ENCODE measurements around the gene ZMIZ1.

The ZMIZ1 gene

DNA sequence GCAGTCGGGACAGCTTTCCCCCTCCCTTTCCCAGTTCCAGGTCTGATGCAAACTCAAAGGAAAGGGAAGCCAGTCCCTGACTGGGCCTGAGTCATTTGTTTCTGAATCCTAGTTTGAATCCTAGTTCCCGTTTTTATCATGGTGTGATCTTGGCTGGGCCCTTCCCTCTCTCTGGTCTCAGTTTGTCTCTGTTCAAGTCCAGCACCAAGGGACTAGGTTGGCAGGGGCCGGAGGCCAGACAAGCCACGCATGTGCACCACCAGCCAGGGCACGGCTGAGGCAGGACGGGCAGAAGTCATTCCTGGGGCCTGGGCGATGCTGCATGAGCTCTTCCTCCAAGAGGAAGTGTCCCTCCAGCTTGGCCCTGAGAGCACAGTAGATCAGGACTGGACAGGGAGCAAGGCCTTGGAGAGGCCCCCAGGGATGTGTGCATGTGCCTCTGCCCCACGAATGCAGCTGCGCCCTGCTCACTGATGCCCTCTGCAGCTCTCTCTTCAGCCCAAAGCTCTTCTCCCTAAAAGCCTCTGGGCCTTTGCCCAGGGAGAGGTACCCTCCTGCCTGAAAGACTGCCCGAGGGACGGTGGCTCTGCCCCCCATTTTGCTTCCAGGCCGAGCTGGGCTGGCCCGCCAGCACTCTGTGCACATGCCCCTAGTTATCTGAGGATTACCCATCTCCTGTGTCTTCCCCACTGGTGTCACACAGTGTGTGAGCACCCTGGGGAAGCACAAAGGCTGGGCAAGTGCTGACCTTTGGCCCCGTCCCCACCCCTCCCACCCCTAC, 86.7 kb downstream of the ZMIZ1 start:
- DNase-seq (no peak), ATAC-seq (no peak)

DNA sequence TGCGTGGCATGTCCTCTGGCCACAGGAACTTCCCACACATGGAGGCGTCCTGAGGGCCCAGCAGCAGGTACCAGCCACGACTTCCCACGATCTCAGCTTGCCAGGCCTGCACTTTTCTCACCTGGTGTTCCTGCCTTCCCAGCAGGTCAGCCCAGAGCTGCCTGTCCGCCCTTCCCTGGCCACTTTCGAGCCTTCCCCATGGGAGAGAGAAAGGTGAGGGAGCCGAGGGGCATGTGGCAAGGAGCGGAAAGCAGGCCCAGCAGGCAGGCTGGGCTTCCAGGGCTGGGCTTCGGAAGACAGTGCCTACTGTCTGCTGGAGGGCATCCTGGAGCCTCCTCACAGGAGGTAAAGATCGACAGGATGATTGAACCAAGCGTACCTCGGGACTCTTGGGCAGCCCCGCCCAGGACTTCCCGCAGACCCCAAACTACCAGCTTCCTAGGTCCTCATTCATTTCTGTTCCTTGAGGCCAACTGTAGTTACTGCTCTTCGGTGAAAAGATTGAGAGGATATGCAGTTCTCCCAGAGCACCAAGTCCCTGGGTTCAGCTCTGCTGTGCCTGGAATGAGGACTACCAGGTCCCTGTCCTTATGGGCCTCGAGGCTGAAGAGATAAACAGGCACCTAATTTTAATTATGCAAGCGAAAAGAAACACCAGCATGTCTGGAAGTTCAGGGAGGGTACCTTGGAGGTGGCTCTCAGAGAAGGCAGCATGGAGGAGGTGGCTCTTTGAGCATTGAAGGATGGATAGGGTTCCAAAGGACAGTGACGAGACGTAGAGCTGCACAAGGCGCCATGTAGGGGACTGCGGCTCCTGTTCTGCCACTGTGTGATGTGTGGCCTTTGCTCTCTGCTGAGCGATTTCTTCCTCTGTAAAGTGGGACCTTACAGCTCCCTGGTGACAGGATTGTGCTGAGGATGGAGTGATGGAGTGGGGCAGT, 87.8 kb downstream of the ZMIZ1 start:
- ATAC-seq (no peak), DNase-seq (no peak)

DNA sequence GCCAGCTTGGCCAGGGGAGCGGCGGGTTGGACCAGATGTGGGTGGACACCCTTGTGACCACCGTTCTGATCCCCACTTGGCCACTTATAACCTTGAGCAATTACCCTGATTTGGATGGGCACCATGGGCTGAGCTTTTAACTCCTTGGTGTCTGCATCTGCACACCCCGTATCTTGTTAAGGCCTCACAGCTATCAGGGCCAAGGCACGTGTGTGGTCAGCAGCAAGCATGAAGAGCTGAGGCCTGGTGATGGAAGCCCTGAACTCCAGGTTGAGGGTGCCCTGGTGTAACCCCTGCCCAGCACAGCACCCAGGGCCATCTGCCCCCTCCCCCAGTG, 89.2 kb downstream of the ZMIZ1 start:
- ATAC-seq (no peak), DNase-seq (no peak)

DNA sequence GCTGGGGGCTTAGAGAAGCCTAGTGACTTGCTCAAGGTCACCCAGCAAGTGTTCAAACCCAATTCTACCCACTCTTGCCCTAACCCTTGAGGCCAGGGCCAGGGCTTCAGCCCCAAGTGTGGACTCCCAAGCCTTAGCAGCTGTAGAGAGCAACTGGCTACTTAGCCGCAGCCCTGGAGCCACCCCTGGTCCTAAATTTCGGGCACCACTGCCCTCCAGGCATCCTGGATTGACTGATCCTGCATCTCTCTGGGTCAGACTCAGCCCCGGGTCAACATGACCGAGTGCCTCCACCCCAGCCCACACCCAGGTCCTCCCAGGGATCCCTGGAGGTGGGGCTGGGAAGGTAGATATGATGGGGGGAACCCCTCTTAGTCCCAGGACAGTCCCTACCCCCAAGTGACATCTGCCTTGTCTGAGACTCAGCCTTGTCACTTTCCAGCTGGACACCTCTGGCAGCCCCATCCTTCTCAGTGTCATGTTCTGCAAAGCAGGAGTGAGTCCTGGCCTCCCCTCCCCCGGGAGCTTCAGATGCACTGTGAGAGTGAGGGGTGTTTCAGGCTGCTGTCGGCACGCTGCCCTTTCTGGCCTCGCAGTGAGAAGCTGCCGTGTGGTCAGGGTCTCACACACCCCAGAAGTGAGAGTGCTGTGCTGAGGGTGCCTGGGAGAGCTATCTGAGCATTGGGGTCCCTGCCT, 89.8 kb downstream of the ZMIZ1 start:
- DNase-seq (no peak), ATAC-seq (no peak)

DNA sequence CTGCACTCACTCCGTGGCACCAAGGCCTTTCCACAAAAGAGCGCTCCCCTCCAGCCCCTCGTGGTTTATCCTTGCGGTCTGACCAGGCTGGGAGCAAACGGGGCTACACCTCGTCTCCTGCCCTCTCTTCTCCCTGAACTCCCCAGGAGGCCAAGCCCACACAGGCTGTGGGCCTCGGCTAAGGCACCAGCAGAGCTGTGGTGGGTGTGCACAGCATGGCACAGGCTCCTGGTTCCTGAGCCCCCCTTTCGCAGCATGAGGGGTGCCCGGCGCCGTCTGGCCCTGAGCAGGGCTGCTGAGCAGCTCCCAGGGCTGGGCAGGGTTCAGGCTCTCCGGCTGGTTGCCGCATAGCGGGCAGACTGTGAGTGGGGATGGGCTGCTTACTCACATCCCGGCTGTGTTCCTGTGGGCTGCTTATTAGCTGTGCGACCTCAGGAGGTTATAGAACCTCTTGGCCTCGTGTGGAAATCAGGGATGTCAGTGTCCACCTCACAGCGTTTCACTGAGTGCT, 90.4 kb downstream of the ZMIZ1 start:
- DNase-seq (no peak), ATAC-seq (no peak)

DNA sequence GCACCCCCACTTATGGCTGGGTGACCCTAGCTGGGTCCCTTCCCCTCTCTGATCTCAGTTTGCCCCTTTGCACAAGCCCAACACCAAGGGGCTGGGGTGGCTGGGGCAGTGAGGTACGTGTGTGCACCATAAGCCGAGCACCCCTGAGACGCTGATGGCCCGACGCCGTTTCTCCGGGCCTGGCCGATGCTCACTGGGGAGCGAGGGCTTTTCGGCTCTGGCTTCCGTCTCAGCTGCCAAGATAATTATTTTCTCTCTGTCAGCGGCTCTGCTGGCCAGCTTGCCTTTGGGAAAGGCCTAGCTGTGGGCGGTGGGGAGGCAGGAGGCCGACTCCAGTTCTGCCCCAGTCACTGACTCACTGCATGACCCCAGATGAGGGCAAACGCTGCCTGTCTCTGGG, 91.0 kb downstream of the ZMIZ1 start:
- no peak for ATAC-seq
- no peak for DNase-seq

DNA sequence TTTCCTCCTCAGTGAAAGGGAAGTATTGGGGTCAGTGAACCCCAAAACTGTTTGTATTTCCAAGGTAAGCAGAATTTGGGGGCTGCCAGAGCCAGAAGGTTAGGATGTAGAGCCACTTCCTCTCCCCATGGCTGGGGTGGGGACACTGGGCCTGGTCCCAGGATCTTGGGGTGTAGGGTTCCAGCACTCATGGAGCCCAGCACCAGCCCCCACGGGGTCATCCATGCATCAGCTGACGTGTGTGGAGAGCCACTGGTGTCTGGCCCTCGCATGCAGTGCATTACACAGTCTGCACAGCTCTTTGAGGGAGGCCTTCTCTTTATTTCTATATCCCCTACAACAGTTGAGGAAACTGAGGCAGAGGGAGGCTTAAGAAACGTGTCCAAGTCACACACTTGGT, 91.4 kb downstream of the ZMIZ1 start:
- DNase-seq (no peak), ATAC-seq (no peak)

DNA sequence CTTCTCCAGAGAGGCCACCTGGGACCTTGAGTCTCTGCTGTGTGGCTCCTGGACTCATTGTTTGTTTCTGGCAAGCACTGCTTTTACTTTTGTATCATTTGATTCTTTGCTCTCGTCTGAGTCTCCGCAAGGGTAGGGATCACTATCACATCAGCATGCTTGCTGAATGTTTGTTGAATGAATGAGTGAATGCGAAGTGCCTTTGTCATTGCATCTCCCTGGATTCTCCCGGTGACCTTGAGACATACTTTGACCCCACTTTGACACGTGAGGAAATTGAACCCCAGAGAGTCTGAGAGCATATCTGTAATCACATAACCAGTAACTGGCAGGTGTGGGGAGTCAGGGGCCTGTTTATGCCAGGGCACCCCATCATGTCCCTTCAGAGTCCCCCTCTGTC, 92.8 kb downstream of the ZMIZ1 start:
- no peak for ATAC-seq
- DNase-seq, result no peak

DNA sequence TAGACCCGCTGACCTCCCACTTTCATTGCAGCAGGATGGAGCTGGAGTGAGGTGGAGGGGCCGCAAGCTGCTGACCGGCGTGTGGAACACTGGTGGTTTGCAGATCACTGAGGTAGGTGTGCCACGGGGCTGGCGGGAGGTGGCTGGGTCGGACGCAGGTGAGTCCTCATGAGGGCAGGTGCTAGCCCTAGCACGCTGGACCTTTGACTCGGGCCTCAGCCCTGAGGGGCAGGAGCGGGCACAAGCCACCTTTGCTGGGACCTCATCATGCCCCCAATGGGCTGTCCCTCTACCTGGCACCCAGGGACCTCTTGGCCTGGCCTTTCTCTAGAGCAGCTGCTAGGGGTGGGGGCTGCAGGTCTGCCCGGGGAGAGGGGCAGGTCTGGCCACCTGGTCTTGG, 93.3 kb downstream of the ZMIZ1 start:
- ATAC-seq, result no peak
- no peak for DNase-seq

DNA sequence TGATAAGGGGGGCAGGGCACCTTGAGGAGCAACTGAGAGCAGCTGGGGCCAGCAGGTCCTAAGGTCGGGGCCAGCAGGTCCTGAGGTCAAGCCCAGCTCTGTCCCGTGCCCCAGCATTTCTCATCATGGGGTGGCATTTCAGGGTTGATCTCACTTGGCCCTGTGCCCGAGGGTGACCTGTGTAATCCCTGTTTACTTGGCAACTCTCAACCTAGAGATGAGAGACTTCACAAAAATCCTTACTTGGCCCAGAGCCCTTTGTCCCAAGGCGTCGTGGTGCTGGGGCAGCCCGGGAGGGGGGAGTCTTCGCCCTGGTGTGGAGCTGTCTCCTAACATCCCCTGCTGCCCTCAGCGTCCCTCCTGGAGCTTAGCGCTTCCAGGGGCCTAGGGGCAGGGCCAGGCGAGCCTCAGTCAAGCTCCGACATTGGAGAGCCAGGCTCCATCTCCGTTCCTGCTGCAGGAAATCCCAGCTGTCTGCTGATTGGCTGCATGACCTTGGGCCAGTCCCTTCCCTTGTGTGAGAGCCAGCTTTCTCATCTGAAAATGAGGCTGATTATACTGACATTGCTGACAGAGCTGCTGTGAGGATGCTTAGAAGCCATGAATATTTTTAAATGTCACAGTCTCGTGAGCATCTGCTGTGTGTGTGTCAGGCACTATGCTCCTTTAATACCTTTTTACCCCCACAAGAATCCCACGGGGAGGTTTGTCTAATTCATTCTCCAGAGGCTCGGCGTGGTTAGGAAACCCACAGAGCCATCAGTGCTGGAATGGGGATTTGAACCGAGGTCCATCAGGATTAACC, 94.3 kb downstream of the ZMIZ1 start:
- DNase-seq (no peak), ATAC-seq (no peak)

DNA sequence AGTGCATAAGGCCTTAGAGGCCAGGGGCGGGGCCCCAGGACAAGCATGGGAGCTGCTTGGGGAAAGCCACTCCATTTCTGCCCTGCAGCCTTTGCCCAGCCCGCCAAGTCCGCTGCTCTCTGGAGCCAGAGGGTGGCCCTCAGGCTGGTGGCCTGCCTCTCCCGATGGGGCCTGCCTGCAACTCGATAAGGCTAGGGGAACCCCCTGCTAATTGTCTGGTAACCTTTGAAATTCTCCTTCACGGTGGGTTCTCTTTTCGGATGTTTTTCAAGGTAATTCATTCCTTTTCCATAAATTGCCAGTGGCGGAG, 94.9 kb downstream of the ZMIZ1 start:
- DNase-seq, result no peak
- no peak for ATAC-seq

DNA sequence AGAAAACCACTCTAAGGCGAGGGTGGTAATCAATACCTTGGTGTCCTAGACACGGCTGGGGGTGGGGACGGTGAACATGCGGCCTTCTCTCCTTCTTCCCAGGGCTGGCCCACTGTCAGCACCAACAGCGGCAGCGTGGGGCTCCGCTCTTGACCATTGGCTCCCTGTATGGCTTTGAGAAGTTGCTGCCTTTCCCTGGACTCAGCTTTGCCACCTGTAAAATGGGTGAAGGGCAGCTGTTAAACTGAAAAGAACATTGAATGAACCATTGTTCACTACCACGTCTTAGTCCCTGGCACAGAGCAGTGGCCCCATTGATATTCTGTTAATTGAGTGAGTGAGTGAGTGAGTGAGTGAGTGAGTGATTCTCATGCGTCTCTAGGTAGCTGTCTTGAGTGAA, 95.3 kb downstream of the ZMIZ1 start:
- DNase-seq, result no peak
- no peak for ATAC-seq

DNA sequence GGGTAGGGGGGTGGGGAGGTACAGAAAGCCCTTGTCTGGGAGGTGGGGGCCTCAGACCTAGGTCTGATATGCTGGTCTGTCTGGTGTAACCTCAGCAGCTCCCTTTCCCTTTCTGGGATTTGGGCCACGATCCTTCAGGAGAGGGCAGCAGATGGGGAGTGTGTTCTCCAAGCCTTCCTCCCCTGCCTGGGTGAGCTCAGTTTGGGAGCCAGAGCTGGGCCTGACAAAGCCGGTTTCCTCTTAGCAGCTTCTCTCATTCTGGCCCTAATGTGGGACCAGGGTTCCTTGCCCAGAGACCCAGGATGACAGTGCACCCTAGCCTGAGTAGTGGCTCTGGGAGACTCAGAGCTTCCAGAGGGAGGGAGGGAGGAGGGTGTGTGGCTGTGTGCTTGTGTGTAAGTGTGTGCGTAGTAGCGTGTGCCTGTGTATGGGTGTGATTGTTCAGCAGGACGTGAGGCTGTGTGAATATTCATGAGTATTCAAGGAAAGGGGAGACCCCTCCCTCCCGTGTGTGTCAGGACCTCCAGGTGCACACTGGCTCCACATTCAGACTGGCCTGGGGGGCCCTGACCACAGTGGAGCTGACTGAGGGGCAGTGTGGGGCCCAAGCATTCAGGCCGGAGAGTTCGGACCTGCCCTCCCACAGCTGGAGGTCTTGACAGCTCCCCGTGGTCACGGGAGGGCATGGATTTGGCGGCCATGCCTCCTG, 96.5 kb downstream of the ZMIZ1 start:
- no peak for ATAC-seq
- DNase-seq, result no peak

DNA sequence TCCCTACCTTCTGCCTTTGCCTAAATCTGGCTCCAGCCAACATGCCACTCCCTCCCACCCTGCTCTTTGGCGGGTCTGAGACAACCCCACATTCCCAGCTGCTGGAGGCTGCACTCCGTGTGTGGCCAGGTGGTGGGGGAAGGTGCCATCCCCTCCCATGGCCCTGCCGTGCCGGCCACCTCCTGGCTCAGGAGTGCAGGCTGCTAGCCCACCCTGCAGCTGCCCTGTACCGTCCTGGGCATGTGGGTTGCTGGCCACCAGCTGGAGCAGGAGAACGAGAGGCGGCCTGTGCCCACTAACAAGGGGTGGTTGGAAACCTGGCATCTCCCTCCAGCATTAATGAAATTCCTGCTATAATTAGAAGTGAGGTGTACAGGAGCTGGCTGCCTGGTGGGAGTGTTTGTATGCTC, 97.6 kb downstream of the ZMIZ1 start:
- DNase-seq (no peak), ATAC-seq (no peak)

DNA sequence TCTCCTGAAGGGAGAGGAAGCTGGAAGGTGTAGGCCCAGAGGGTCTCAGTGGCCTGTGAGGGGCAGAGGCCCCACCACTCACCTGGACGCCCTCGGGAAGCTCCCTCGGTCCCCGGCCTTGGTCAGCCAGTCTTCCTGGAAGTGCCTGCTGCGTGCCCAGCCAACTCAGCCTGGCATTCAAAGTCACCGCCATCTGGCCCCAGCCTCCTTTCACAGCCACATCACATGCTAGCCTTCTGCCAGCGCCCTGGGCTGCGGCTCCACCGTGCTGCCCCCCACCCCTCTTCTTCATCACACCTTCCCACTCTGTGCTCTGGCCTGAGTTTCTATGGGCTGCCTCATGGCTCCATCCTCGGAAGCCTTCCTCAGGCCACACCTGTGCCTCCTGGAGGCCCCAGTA, 98.0 kb downstream of the ZMIZ1 start:
- no peak for DNase-seq
- no peak for ATAC-seq

DNA sequence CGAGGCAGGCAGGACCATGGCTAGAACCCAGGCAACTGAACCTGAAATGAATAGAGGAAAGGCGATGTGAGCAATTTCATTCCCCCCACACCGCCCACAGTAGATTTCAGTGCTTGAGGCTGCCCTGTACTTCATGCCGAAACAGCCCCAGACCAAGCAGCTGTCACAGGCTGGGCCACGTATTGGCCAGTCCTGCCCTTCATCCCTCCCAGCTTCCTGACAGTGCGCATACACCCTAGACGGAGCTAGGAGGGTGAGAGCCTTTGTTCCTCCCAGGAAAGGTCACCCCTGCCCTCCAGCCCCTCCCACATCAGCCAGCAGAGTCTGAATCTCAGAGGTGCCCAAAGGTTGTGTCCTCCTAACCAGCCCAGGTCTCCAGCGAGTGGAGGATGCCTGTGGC, 98.8 kb downstream of the ZMIZ1 start:
- ATAC-seq (no peak), DNase-seq (no peak)

DNA sequence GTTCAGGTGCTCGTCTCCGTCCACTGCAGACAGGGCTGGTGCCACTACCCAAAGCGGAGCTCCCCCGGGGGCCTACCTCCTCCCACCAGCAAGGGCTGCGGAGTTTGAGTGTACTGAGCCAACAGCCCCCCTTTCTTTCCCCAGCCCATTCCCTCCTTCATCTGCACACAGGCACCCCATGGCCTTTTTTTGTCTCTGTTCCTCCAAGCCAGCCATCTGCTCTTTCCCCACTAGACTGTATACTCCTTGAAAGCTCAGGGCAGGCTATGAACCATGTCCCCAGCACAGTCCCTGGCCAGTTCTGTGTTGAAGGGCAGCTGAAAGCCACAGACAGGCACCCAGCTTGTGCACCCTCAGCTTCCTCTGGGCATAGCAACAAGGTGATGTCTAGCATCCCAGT, 99.4 kb downstream of the ZMIZ1 start:
- no peak for ATAC-seq

DNA sequence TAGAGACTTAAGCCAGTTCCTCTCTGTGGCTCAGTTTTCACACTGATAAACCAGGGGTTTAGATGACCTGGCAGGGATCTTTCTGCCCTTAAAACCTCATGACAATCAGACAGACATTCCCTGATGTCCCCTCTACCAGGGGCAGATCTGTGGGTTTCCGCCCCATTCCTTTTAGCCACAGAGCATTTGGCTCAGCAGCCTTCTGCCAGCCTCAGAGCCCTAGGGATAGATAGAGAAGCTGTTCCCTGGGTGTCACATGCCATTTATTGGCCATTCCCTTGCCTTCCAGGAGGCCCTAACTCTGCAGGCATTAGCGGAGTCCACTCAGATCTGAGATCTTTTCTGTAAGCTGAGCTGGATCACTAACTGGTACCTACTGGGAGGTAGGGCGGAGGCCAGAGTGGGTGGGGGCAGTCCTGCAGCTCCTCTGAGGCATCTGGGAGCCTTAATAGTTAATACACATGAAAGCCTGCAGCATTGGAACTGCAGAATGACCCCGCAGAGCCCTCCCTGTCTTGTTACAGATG, 101.5 kb downstream of the ZMIZ1 start:
- ATAC-seq (no peak), DNase-seq (no peak)

More for the DNA sequence above, 99.4 kb downstream of the ZMIZ1 start:
- DNase-seq, result no peak

DNA sequence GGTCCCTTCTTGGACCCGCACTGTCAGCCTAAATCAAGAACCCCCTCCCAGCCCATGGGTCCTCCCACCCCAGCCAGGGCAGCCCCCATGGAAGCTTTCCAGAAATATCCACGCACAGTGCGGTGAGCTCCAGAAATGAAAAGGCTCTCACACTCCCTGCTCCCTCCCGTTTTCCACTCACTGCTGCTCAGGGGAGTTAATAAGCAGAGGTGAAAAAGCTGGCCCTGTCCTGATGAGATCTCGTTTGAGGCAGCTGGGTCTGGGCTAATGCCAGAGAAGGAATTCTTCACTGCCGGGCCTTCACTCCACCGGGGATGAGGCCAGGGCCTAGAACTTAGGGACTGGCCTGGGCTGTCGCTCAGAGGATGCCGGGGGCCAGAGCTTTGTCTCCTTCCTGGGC, 102.2 kb downstream of the ZMIZ1 start:
- DNase-seq, result no peak
- no peak for ATAC-seq

DNA sequence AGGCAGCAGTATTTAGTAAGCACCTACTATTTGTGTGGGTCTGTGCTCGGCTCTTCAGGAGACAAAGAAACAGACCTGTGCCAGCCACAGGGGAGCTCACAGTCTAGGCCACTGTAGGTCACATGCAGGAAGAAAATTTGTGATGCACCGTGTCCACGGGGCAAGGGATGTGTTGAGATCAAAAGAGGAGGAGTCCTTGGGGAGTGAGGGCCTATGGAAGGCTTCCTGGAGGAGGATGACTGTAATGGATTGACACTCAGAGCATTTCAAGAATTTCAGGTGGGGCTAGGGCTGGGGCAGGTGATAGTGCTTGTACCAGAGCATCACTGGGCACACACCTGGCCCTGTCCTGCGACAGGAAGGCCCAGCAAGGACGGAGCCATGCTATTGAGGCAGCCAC, 102.7 kb downstream of the ZMIZ1 start:
- no peak for ATAC-seq
- DNase-seq, result no peak

DNA sequence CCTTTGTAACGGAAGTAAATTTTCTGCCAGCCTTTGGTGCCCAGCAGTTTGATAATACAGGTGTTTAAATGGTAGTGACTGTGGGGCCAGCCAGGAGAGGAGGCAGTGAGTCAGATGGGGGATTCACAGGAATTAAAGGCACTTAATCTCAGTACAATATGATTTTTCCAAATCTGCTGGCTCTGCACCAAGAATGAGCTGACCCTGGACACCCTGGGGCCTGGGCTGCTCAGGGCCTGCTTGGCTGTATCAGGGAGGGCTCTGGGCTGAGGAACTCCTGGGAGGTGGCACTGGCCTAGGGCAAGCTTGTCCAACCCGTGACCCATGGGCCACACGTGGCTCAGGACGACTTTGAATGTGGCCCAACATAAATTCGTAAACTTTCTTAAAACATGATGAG, 104.1 kb downstream of the ZMIZ1 start:
- ATAC-seq (no peak), DNase-seq (no peak)
